ENCODE data around the gene EIF4G1.

GRCh38 chr3:184325715-184326369, 11.4 kb downstream of the EIF4G1 start:
- TF ChIP-seq, protein P1, sequence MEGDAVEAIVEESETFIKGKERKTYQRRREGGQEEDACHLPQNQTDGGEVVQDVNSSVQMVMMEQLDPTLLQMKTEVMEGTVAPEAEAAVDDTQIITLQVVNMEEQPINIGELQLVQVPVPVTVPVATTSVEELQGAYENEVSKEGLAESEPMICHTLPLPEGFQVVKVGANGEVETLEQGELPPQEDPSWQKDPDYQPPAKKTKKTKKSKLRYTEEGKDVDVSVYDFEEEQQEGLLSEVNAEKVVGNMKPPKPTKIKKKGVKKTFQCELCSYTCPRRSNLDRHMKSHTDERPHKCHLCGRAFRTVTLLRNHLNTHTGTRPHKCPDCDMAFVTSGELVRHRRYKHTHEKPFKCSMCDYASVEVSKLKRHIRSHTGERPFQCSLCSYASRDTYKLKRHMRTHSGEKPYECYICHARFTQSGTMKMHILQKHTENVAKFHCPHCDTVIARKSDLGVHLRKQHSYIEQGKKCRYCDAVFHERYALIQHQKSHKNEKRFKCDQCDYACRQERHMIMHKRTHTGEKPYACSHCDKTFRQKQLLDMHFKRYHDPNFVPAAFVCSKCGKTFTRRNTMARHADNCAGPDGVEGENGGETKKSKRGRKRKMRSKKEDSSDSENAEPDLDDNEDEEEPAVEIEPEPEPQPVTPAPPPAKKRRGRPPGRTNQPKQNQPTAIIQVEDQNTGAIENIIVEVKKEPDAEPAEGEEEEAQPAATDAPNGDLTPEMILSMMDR (IDR thresholded peaks at IDR 0.05; ENCODE audit: low read depth, low read length): no peak
- no peak for TF ChIP-seq POLR2A (IDR thresholded peaks at IDR 0.05; ENCODE audit: extremely low read depth, insufficient read length)
